A673 (cell line): ENCODE measurements around the gene CRK. TPM values are rescaled to one million over a fixed set of nuclear protein-coding genes. Genes with fewer than 3 reads are reported as not detected.

ENCODE experiments used
- BruUV-seq: library from RNA; stranded (reverse); fragments of 400-500 nt; replicated peaks from 2 replicates; lab custom pipeline; 2021; lab: Mats Ljungman, UMichigan
- CTCF ChIA-PET: fragments of 300-600 bp; sonication (Branson Sonifier 250); formaldehyde crosslinking; loops from one replicate; lab custom pipeline; 2022; ENCODE audit warnings: antibody characterized with exemption; lab: Charles Lee
- POLR2A ChIA-PET: fragments of 300-600 bp; sonication (Branson Sonifier 250); formaldehyde crosslinking; loops from one replicate; lab custom pipeline; 2022; ENCODE audit warnings: antibody characterized with exemption; ENCODE audit not compliant: low non-redundant PET; lab: Charles Lee
- DNase-seq: peaks from one replicate; pipeline ENCODE4 v3.0.0-alpha.2; 2015; ENCODE audit warnings: low spot score
- H3K27ac ChIP-seq: fragments of 200-600 bp; sonication (generic); 2 replicates; pipeline ENCODE4 v1.5.1; 2016; ENCODE audit warnings: mixed run types, low read depth, mild to moderate bottlenecking, mixed read lengths, antibody characterized with exemption, low read length; ENCODE audit not compliant: poor library complexity, severe bottlenecking
- H3K27me3 ChIP-seq: fragments of 200-600 bp; sonication (generic); replicated peaks from 2 replicates; pipeline ENCODE4 v1.6.1; 2017; ENCODE audit warnings: mixed run types, low read depth, mild to moderate bottlenecking, mixed read lengths, antibody characterized with exemption, low read length; ENCODE audit not compliant: insufficient read depth, poor library complexity
- H3K36me3 ChIP-seq: fragments of 200-600 bp; sonication (generic); 2 replicates; pipeline ENCODE4 v1.6.1; 2016; ENCODE audit warnings: mixed run types, mild to moderate bottlenecking, mixed read lengths, antibody characterized with exemption, low read length; ENCODE audit not compliant: insufficient read depth, poor library complexity, severe bottlenecking
- H3K4me1 ChIP-seq: fragments of 200-600 bp; sonication (generic); 2 replicates; pipeline ENCODE4 v1.6.1; 2017; ENCODE audit warnings: mixed run types, mild to moderate bottlenecking, mixed read lengths, antibody characterized with exemption, low read length; ENCODE audit not compliant: insufficient read depth, poor library complexity, severe bottlenecking
- H3K4me3 ChIP-seq: fragments of 200-600 bp; sonication (generic); 2 replicates; pipeline ENCODE4 v1.5.1; 2016; ENCODE audit warnings: low read depth, mixed run types, mild to moderate bottlenecking, mixed read lengths, low read length; ENCODE audit not compliant: poor library complexity, severe bottlenecking
- H3K9me3 ChIP-seq: fragments of 200-600 bp; sonication (generic); 2 replicates; pipeline ENCODE4 v1.6.1; 2016; ENCODE audit warnings: mixed run types, low read depth, mild to moderate bottlenecking, mixed read lengths, antibody characterized with exemption, low read length; ENCODE audit not compliant: poor library complexity, severe bottlenecking
- CTCF ChIP-seq: fragments of 300-800, 200-600 bp; sonication (generic); conservative IDR thresholded peaks from 2 replicates; pipeline ENCODE4 v1.5.1; 2017; ENCODE audit warnings: low read depth, mild to moderate bottlenecking, antibody characterized with exemption, low read length, moderate library complexity, mixed read lengths
- EZH2 ChIP-seq: fragments of 200-600 bp; sonication (generic); IDR thresholded peaks from 2 replicates; pipeline ENCODE4 v1.6.1; 2017; ENCODE audit warnings: borderline replicate concordance, low read depth, mild to moderate bottlenecking, mixed read lengths, antibody characterized with exemption, low read length; ENCODE audit not compliant: poor library complexity, severe bottlenecking
- intact Hi-C: fragments of 100-400 bp; cut with micrococcal nuclease; formaldehyde crosslinking; loops from one replicate; pipeline ENCODE4 v1.10.0; 2022; ENCODE audit not compliant: unreplicated experiment
- total RNA-seq: library from RNA; stranded (reverse); gene quantifications from 2 replicates; pipeline ENCODE4 v1.2.3, GENCODE V29; 2021

The CRK gene
- total RNA-seq, 1 experiment from 2014 or later = 85.9 TPM

- intact Hi-C loops = no loop called here
- POLR2A ChIA-PET = no interaction called here
- CTCF ChIA-PET = no interaction called here
Observed at GRCh38 chr17:1440921-1441320, 15.1 kb downstream of the CRK start.

GRCh38 chr17:1438593-1439083 lies 17.4 kb downstream of the CRK start:
- TF ChIP-seq CTCF = no peak
- TF ChIP-seq EZH2 = no peak
- no peak for DNase-seq
- no peak overlapping the region for H3K4me3 ChIP-seq
- peak overlapping the region; percentile 42 for H3K27ac ChIP-seq
- ChIA-PET CTCF (no interaction called here), POLR2A (no interaction called here)
- H3K9me3 ChIP-seq = no peaks in the 10 kb centered on the region
- no TSS peak for BruUV-seq
- peaks cover 38% of the 10 kb centered on the region for H3K36me3 ChIP-seq
- no peaks in the 10 kb centered on the region for H3K27me3 ChIP-seq
- H3K4me1 ChIP-seq = peaks cover 9% of the 10 kb centered on the region
- intact Hi-C loops = no loop called here

More at GRCh38 chr17:1440921-1441320, 15.1 kb downstream of the CRK start:
- no peaks in the 10 kb centered on the region for H3K27me3 ChIP-seq
- no peaks in the 10 kb centered on the region for H3K4me1 ChIP-seq
- TF ChIP-seq CTCF (no peak), EZH2 (no peak)
- BruUV-seq = no TSS peak
- H3K36me3 ChIP-seq = peaks cover 19% of the 10 kb centered on the region
- no peak overlapping the region for H3K27ac ChIP-seq
- no peak overlapping the region for H3K4me3 ChIP-seq
- H3K9me3 ChIP-seq = no peaks in the 10 kb centered on the region
- no peak for DNase-seq

GRCh38 chr17:1435326-1435725 lies 20.7 kb downstream of the CRK start:
- CTCF ChIA-PET = no interaction called here
- no TSS peak for BruUV-seq
- no peak for DNase-seq
- no peaks in the 10 kb centered on the region for H3K9me3 ChIP-seq
- POLR2A ChIA-PET = no interaction called here
- H3K27me3 ChIP-seq = no peaks in the 10 kb centered on the region
- H3K36me3 ChIP-seq = peaks cover 46% of the 10 kb centered on the region
- TF ChIP-seq EZH2 (no peak), CTCF (no peak)
- peaks cover 9% of the 10 kb centered on the region for H3K4me1 ChIP-seq
- H3K27ac ChIP-seq = no peak overlapping the region
- no peak overlapping the region for H3K4me3 ChIP-seq
- intact Hi-C loops = no loop called here
